Endothelial cell (in vitro differentiated cells): ENCODE results near the gene ITPRID2. TPM values are rescaled to one million over a fixed set of nuclear protein-coding genes. Genes with fewer than 3 reads are reported as not detected.

Experiments
- DNase-seq: peaks from one replicate; pipeline ENCODE4 v3.0.0; 2021; ENCODE audit warnings: low spot score
- H3K27ac Mint-ChIP-seq: one replicate; pipeline ENCODE4 v1.8.0; 2021; ENCODE audit warnings: mixed read lengths, inconsistent platforms; ENCODE audit not compliant: unreplicated experiment
- H3K27me3 Mint-ChIP-seq: one replicate; pipeline ENCODE4 v1.8.0; 2021; ENCODE audit warnings: mild to moderate bottlenecking, moderate library complexity, mixed read lengths, inconsistent platforms; ENCODE audit not compliant: unreplicated experiment
- H3K36me3 Mint-ChIP-seq: one replicate; pipeline ENCODE4 v1.8.0; 2021; ENCODE audit warnings: mild to moderate bottlenecking, low read depth, mixed read lengths, inconsistent platforms; ENCODE audit not compliant: unreplicated experiment
- H3K4me1 Mint-ChIP-seq: one replicate; pipeline ENCODE4 v1.8.0; 2021; ENCODE audit warnings: mild to moderate bottlenecking, mixed read lengths, inconsistent platforms; ENCODE audit not compliant: unreplicated experiment
- H3K4me3 Mint-ChIP-seq: one replicate; pipeline ENCODE4 v1.8.0; 2021; ENCODE audit warnings: mild to moderate bottlenecking, mixed read lengths, inconsistent platforms; ENCODE audit not compliant: unreplicated experiment
- H3K9me3 Mint-ChIP-seq: one replicate; pipeline ENCODE4 v1.8.0; 2021; ENCODE audit warnings: mixed read lengths, inconsistent platforms; ENCODE audit not compliant: unreplicated experiment
- CTCF ChIP-seq: fragments of 200-600 bp; sonication (generic); IDR thresholded peaks from one replicate; pipeline ENCODE4 v1.5.0; 2021; ENCODE audit warnings: antibody characterized with exemption; ENCODE audit not compliant: unreplicated experiment
- total RNA-seq: library from RNA; stranded (reverse); fragmentation: NEBNext Ultra II Directional; extraction: Animal tissue kit (Norgen Biotek cat#: 25700); gene quantifications from one replicate; pipeline ENCODE4 v1.2.1, GENCODE V29; 2021; ENCODE audit not compliant: unreplicated experiment

The ITPRID2 gene
- total RNA-seq, 1 donor from 2014 or later, result 76.6 TPM

GRCh38 chr2:181943411-181944124, 52.0 kb downstream of the ITPRID2 start:
- no peak for DNase-seq
- H3K36me3 Mint-ChIP-seq, result no peaks in the 10 kb centered on the region
- H3K4me1 Mint-ChIP-seq, result peaks cover 12% of the 10 kb centered on the region
- H3K4me3 Mint-ChIP-seq, result no peak overlapping the region
- no peak overlapping the region for H3K27ac Mint-ChIP-seq
- H3K27me3 Mint-ChIP-seq, result peaks cover 1% of the 10 kb centered on the region
- H3K9me3 Mint-ChIP-seq, result no peaks in the 10 kb centered on the region
- no peak for TF ChIP-seq CTCF

- Mint-ChIP-seq H3K9me3 (no peaks in the 10 kb centered on the region), H3K4me1 (peaks cover 12% of the 10 kb centered on the region), H3K36me3 (no peaks in the 10 kb centered on the region), H3K27ac (no peak overlapping the region), H3K27me3 (peaks cover 3% of the 10 kb centered on the region), H3K4me3 (no peak overlapping the region)
- DNase-seq, result no peak
- no peak for TF ChIP-seq CTCF
These were observed 52.8 kb downstream of the ITPRID2 start for GRCh38 chr2:181944164-181944913.

GRCh38 chr2:181944914-181945291, 53.4 kb downstream of the ITPRID2 start:
- peaks cover 12% of the 10 kb centered on the region for H3K4me1 Mint-ChIP-seq
- no peak overlapping the region for H3K27ac Mint-ChIP-seq
- no peaks in the 10 kb centered on the region for H3K36me3 Mint-ChIP-seq
- H3K27me3 Mint-ChIP-seq, result peaks cover 3% of the 10 kb centered on the region
- TF ChIP-seq CTCF, result no peak
- H3K9me3 Mint-ChIP-seq, result no peaks in the 10 kb centered on the region
- DNase-seq, result no peak
- no peak overlapping the region for H3K4me3 Mint-ChIP-seq

GRCh38 chr2:181946444-181947127, 55.1 kb downstream of the ITPRID2 start:
- peaks cover 12% of the 10 kb centered on the region for H3K4me1 Mint-ChIP-seq
- no peaks in the 10 kb centered on the region for H3K9me3 Mint-ChIP-seq
- H3K36me3 Mint-ChIP-seq, result no peaks in the 10 kb centered on the region
- H3K4me3 Mint-ChIP-seq, result no peak overlapping the region
- H3K27me3 Mint-ChIP-seq, result peaks cover 3% of the 10 kb centered on the region
- no peak overlapping the region for H3K27ac Mint-ChIP-seq
- no peak for TF ChIP-seq CTCF
- no peak for DNase-seq
